AG20443 (cell line): Measurements from ENCODE around the gene IFTAP.

ENCODE experiments used
- DNase-seq: peaks from one replicate; pipeline ENCODE4 v3.0.0; 2012; ENCODE audit warnings: low spot score, mixed read lengths

The IFTAP gene

GRCh38 chr11:36598051-36598450, 3.7 kb downstream of the IFTAP start, which contains the start of gene RAG2:
Gene RAG2, minus strand, starts transcription at chr11:36598236. Its CDS starts 4,068 bp downstream, at chr11:36594168.
- no peak for DNase-seq

GRCh38 chr11:36600180-36600579, 5.9 kb downstream of the IFTAP start:
- no peak for DNase-seq

GRCh38 chr11:36601155-36601554, 6.9 kb downstream of the IFTAP start:
- no peak for DNase-seq

- no peak for DNase-seq
Observed at GRCh38 chr11:36602135-36602534, 7.8 kb downstream of the IFTAP start.

GRCh38 chr11:36605221-36606216, 11.2 kb downstream of the IFTAP start:
- DNase-seq = no peak

GRCh38 chr11:36608491-36609199, 14.3 kb downstream of the IFTAP start:
- no peak for DNase-seq

- DNase-seq = no peak
Observed at GRCh38 chr11:36609383-36609782, 15.1 kb downstream of the IFTAP start.

GRCh38 chr11:36615826-36616225, 21.5 kb downstream of the IFTAP start:
- DNase-seq = no peak

- DNase-seq = no peak
Observed at GRCh38 chr11:36617543-36618362, 23.5 kb downstream of the IFTAP start.

GRCh38 chr11:36618363-36619047, 24.2 kb downstream of the IFTAP start:
- no peak for DNase-seq

- DNase-seq = no peak
Observed at GRCh38 chr11:36619502-36619901, 25.2 kb downstream of the IFTAP start.

- DNase-seq = no peak
Observed at GRCh38 chr11:36620246-36620645, 25.9 kb downstream of the IFTAP start.

GRCh38 chr11:36622431-36623136, 28.3 kb downstream of the IFTAP start:
- DNase-seq = peak; percentile 18

GRCh38 chr11:36623494-36623893, 29.2 kb downstream of the IFTAP start:
- no peak for DNase-seq

- no peak for DNase-seq
Observed at GRCh38 chr11:36627006-36627405, 32.7 kb downstream of the IFTAP start.

- no peak for DNase-seq
Observed at GRCh38 chr11:36627471-36627870, 33.2 kb downstream of the IFTAP start.

- no peak for DNase-seq
Observed at GRCh38 chr11:36628141-36628540, 33.8 kb downstream of the IFTAP start.

- DNase-seq = no peak
Observed at GRCh38 chr11:36628765-36629244, 34.5 kb downstream of the IFTAP start.

GRCh38 chr11:36631774-36632173, 37.5 kb downstream of the IFTAP start:
- DNase-seq = no peak

- no peak for DNase-seq
Observed at GRCh38 chr11:36635066-36635862, 41.0 kb downstream of the IFTAP start.
